Loucy (cell line): ENCODE data around the gene IMPG1.

ENCODE experiments used
- H2AFZ ChIP-seq: fragments of 200-600 bp; sonication (generic); 2 replicates; pipeline ENCODE4 v1.6.0; 2016; ENCODE audit warnings: antibody characterized with exemption, mild to moderate bottlenecking, low read length, moderate library complexity
- H3F3A ChIP-seq: fragments of 200-600 bp; 2 replicates; pipeline ENCODE4 v1.6.0; 2016; ENCODE audit warnings: antibody characterized with exemption, low read depth, mild to moderate bottlenecking
- H3K27me3 ChIP-seq: fragments of 200-600 bp; sonication (generic); 2 replicates; pipeline ENCODE4 v1.6.1; 2014; ENCODE audit warnings: low read length, mild to moderate bottlenecking; ENCODE audit not compliant: insufficient read depth, poor library complexity, severe bottlenecking
- H3K36me3 ChIP-seq: fragments of 200-600 bp; sonication (generic); 2 replicates; pipeline ENCODE4 v1.6.1; 2016; ENCODE audit warnings: low read length; ENCODE audit not compliant: insufficient read depth
- H3K4me1 ChIP-seq: fragments of 200-600 bp; sonication (generic); 2 replicates; pipeline ENCODE4 v1.5.1; 2014; ENCODE audit warnings: low read length, mild to moderate bottlenecking; ENCODE audit not compliant: insufficient read depth, poor library complexity, severe bottlenecking
- H3K4me2 ChIP-seq: fragments of 200-600 bp; sonication (generic); 2 replicates; pipeline ENCODE4 v1.6.0; 2014; ENCODE audit warnings: antibody characterized with exemption, low read length, low read depth, mild to moderate bottlenecking; ENCODE audit not compliant: poor library complexity, severe bottlenecking
- H3K4me3 ChIP-seq: fragments of 200-600 bp; sonication (generic); 2 replicates; pipeline ENCODE4 v1.5.1; 2014; ENCODE audit warnings: low read length, mild to moderate bottlenecking, mixed read lengths; ENCODE audit not compliant: poor library complexity, severe bottlenecking
- H3K79me2 ChIP-seq: fragments of 200-600 bp; sonication (generic); 2 replicates; pipeline ENCODE4 v1.6.1; 2014; ENCODE audit warnings: low read length; ENCODE audit not compliant: insufficient read depth
- H3K9ac ChIP-seq: fragments of 200-600 bp; sonication (generic); 2 replicates; pipeline ENCODE4 v1.6.0; 2014; ENCODE audit warnings: mild to moderate bottlenecking, low read depth, low read length, moderate library complexity; ENCODE audit not compliant: poor library complexity, severe bottlenecking
- H3K9me2 ChIP-seq: fragments of 200-600 bp; sonication (generic); replicated peaks from 2 replicates; pipeline ENCODE4 v1.6.1; 2016; ENCODE audit warnings: low read depth, low read length, mixed read lengths
- H3K9me3 ChIP-seq: fragments of 200-600 bp; sonication (generic); 2 replicates; pipeline ENCODE4 v1.6.1; 2014; ENCODE audit warnings: mild to moderate bottlenecking, antibody characterized with exemption, low read length, low read depth; ENCODE audit not compliant: insufficient read depth
- H4K20me1 ChIP-seq: fragments of 200-600 bp; sonication (generic); 2 replicates; pipeline ENCODE4 v1.6.0; 2014; ENCODE audit warnings: antibody characterized with exemption, low read length, mild to moderate bottlenecking; ENCODE audit not compliant: insufficient read depth, poor library complexity, severe bottlenecking
- EZH2phosphoT487 ChIP-seq: fragments of 200-600 bp; IDR thresholded peaks from 2 replicates; pipeline ENCODE4 v1.6.1; 2018; ENCODE audit warnings: antibody characterized with exemption, mild to moderate bottlenecking, moderate library complexity, borderline replicate concordance
- TF ChIP-seq, protein P1 (sequence below): fragments of 200-600 bp; sonication (generic); conservative IDR thresholded peaks from 2 replicates; pipeline ENCODE4 v1.5.1; 2014; ENCODE audit warnings: mild to moderate bottlenecking, antibody characterized with exemption, low read length

The IMPG1 gene

DNA sequence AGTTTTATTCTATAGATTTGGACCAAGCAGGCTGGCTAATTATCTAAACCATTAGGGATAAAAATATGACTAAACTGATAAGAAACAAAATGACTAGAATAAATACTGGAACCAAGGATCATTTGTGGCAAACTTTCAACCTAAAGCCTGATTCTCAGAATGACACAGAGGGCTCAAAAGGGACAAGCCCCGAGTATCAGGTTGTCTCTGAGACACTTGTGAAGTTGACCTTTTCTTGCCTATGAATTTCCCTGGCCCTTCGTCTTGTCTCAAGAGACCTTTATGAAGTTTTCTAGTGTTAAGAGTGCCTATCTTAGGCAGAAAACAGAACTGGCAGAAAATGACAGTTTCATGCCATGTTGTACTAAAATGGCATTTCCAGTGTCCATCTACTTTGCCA is 68.3 kb downstream of the IMPG1 start:
- Histone ChIP-seq H3F3A (no peaks in the 10 kb centered on the region), H3K9ac (no peak overlapping the region), H3K9me3 (no peaks in the 10 kb centered on the region), H2AFZ (no peak overlapping the region), H4K20me1 (no peaks in the 10 kb centered on the region), H3K27me3 (no peaks in the 10 kb centered on the region), H3K36me3 (no peaks in the 10 kb centered on the region), H3K9me2 (no peaks in the 10 kb centered on the region), H3K4me3 (no peak overlapping the region), H3K4me2 (no peak overlapping the region), H3K4me1 (no peaks in the 10 kb centered on the region), H3K79me2 (no peaks in the 10 kb centered on the region)
- TF ChIP-seq, protein P1, sequence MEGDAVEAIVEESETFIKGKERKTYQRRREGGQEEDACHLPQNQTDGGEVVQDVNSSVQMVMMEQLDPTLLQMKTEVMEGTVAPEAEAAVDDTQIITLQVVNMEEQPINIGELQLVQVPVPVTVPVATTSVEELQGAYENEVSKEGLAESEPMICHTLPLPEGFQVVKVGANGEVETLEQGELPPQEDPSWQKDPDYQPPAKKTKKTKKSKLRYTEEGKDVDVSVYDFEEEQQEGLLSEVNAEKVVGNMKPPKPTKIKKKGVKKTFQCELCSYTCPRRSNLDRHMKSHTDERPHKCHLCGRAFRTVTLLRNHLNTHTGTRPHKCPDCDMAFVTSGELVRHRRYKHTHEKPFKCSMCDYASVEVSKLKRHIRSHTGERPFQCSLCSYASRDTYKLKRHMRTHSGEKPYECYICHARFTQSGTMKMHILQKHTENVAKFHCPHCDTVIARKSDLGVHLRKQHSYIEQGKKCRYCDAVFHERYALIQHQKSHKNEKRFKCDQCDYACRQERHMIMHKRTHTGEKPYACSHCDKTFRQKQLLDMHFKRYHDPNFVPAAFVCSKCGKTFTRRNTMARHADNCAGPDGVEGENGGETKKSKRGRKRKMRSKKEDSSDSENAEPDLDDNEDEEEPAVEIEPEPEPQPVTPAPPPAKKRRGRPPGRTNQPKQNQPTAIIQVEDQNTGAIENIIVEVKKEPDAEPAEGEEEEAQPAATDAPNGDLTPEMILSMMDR, result no peak
- no peak for TF ChIP-seq EZH2phosphoT487

DNA sequence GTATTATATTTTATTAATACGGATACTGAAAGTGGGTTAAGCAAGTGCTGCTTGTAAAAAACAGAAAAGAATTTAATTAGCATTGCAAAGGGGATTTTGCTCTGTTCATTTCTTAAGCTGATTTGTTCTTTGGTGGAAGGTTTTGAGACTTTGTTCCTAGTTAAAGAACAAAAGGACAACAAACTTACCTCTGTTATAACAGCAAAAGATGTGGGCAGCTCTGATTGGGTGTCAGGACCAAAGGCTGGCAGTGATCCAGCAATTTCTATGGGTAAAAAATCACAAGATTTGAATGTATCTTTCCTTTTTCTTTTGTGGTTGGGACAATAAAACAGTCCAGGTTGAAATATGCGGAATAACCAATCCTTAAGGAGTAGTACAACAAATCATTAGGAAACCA is 68.8 kb downstream of the IMPG1 start:
- Histone ChIP-seq H3K4me3 (no peak overlapping the region), H2AFZ (no peak overlapping the region), H3K9ac (no peak overlapping the region), H3K4me2 (no peak overlapping the region), H4K20me1 (no peaks in the 10 kb centered on the region), H3K36me3 (no peaks in the 10 kb centered on the region), H3K79me2 (no peaks in the 10 kb centered on the region), H3K9me3 (no peaks in the 10 kb centered on the region), H3F3A (no peaks in the 10 kb centered on the region), H3K9me2 (no peaks in the 10 kb centered on the region), H3K27me3 (no peaks in the 10 kb centered on the region), H3K4me1 (no peaks in the 10 kb centered on the region)
- no peak for TF ChIP-seq EZH2phosphoT487
- TF ChIP-seq, protein P1, result no peak

DNA sequence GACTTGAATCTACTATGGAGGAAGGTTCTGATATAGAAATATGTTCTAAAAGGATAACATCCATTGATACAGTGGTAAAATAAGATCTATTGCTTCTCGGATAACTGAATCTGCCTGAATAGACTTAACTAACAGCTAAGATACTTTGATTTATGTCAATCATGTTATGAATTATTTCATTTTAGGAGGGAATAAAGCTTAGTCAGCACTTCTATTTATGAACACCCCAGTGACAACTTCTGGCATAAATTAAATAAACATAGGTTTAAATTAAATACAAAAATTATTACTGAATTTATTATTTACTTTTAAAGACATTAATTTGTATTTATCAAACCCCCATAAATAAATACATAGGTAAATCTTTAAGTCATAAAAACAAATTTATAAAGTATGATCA is 69.3 kb downstream of the IMPG1 start:
- no peaks in the 10 kb centered on the region for H3K27me3 ChIP-seq
- H3K36me3 ChIP-seq, result no peaks in the 10 kb centered on the region
- no peaks in the 10 kb centered on the region for H3K9me2 ChIP-seq
- TF ChIP-seq, protein P1, result no peak
- no peak for TF ChIP-seq EZH2phosphoT487
- no peak overlapping the region for H2AFZ ChIP-seq
- no peaks in the 10 kb centered on the region for H3K9me3 ChIP-seq
- no peak overlapping the region for H3K4me3 ChIP-seq
- no peaks in the 10 kb centered on the region for H3K79me2 ChIP-seq
- H3K4me1 ChIP-seq, result no peaks in the 10 kb centered on the region
- no peaks in the 10 kb centered on the region for H3F3A ChIP-seq
- H4K20me1 ChIP-seq, result no peaks in the 10 kb centered on the region
- H3K4me2 ChIP-seq, result no peak overlapping the region
- H3K9ac ChIP-seq, result no peak overlapping the region
